Large intestine (tissue), 3 donors: ENCODE data around the gene NAT8L. TPM values are rescaled to one million over a fixed set of nuclear protein-coding genes. Genes with fewer than 3 reads are reported as not detected.
A peak's percentile ranks its signal among the peaks of the same experiment; 100 is the strongest.

Experiments
- DNase-seq, 2 donors: peaks; one replicate each; pipeline versions ENCODE4 v3.0.0 to v3.0.0-alpha.2; 2013
- H3K27ac ChIP-seq: one replicate; pipeline ENCODE4 v1.5.1; 2013; ENCODE audit warnings: low read length
- H3K27me3 ChIP-seq: 2 replicates; pipeline ENCODE4 v1.6.1; 2013; ENCODE audit warnings: low read length; ENCODE audit not compliant: control insufficient read depth, insufficient read depth
- H3K36me3 ChIP-seq: 2 replicates; pipeline ENCODE4 v1.6.1; 2013; ENCODE audit warnings: low read length; ENCODE audit not compliant: control insufficient read depth, insufficient read depth
- H3K4me1 ChIP-seq: one replicate; pipeline ENCODE4 v1.6.1; 2013; ENCODE audit warnings: low read length; ENCODE audit not compliant: control insufficient read depth, insufficient read depth
- H3K4me3 ChIP-seq: one replicate; pipeline ENCODE4 v1.5.1; 2013; ENCODE audit warnings: low read length
- H3K9me3 ChIP-seq: one replicate; pipeline ENCODE4 v1.6.1; 2013; ENCODE audit warnings: mild to moderate bottlenecking, low read depth, low read length, moderate library complexity; ENCODE audit not compliant: control insufficient read depth
- WGBS: methylation state at CpG from one replicate; pipeline ENCODE4 v1.1.5; 2013; ENCODE audit warnings: low lambda C conversion rate; ENCODE audit not compliant: insufficient coverage; 5-methylcytosine and 5-hydroxymethylcytosine counted together
- polyA plus RNA-seq: library from polyadenylated mRNA; unstranded; fragments of 120-200 nt; gene quantifications from one replicate; pipeline ENCODE4 v1.2.1, GENCODE V29; 2013

The NAT8L gene
- polyA plus RNA-seq, 1 donor = 1.2 TPM

GRCh38 chr4:2036866-2037265 lies 22.3 kb upstream of the NAT8L start:
- Histone ChIP-seq H3K9me3 (peaks cover 5% of the 10 kb centered on the region), H3K4me1 (peaks cover 14% of the 10 kb centered on the region), H3K27ac (peak overlapping the region; percentile 84), H3K27me3 (peaks cover 21% of the 10 kb centered on the region), H3K4me3 (peak overlapping the region; percentile 22), H3K36me3 (no peaks in the 10 kb centered on the region)
- peak in 1 of 2 donors; percentile 74 for DNase-seq
- no CpG with 5 or more reads among the region's 7 CpGs for WGBS

DNA sequence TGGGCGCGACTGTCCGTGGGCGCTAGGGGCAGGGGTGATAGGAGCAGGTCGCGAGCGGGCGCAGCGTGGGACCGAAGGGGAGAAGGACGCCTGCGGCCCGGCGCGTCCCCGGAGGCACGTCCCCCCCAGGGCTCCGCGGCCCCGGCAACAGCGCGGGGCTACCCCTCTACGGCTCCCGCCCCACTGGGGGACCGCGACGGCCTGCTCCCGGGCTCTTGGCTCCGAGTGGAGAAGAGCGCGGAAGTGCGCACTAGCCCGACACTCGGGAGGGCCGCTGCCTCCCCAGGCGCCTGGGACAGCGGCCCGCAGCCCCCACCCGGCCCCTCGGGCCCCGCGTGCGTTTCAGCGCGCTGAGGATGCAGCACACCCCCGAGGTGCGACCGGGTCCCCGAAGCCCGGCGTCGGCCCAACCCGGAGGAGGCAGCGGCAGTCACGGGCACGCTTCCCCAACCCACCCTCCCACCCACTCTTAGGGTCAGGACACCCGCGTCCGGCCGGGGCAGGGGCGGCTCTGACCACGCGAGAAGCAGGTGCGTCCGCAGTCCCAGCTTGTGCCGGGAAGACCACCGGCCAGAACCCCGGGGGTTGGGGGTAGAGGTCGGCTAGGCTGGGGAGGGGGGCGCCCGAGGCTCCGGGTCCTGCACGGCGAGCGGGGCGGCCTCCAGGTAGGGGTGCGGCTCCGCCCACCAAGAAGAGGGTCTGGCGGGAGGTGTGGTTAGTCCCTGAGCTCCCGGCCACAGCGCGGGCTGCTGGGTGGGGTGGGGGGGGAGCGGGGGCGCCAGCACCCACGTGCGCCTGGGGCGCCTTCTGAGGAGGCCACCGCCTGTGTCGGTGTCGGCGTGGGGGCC lies 18.5 kb upstream of the NAT8L start:
- DNase-seq = peak in 1 of 2 donors; percentile 25
- peak overlapping the region; percentile 68 for H3K4me3 ChIP-seq
- H3K9me3 ChIP-seq = peaks cover 10% of the 10 kb centered on the region
- no CpG with 5 or more reads among the region's 91 CpGs for WGBS
- no peaks in the 10 kb centered on the region for H3K36me3 ChIP-seq
- no peak overlapping the region for H3K27ac ChIP-seq
- peaks cover 17% of the 10 kb centered on the region for H3K4me1 ChIP-seq
- H3K27me3 ChIP-seq = peaks cover 30% of the 10 kb centered on the region

- Histone ChIP-seq H3K9me3 (peaks cover 10% of the 10 kb centered on the region), H3K27ac (no peak overlapping the region), H3K4me3 (peak overlapping the region; percentile 68), H3K36me3 (no peaks in the 10 kb centered on the region), H3K27me3 (peaks cover 38% of the 10 kb centered on the region), H3K4me1 (peaks cover 12% of the 10 kb centered on the region)
- peak; percentile 61 to 75 for DNase-seq
- WGBS = no CpG with 5 or more reads among the region's 94 CpGs
These were observed 17.6 kb upstream of the NAT8L start for GRCh38 chr4:2041239-2042130.

GRCh38 chr4:2042204-2042946 lies 16.8 kb upstream of the NAT8L start:
- Histone ChIP-seq H3K36me3 (no peaks in the 10 kb centered on the region), H3K27me3 (peaks cover 47% of the 10 kb centered on the region), H3K9me3 (peaks cover 13% of the 10 kb centered on the region), H3K4me1 (peaks cover 4% of the 10 kb centered on the region), H3K27ac (no peak overlapping the region), H3K4me3 (peak overlapping the region; percentile 68)
- WGBS = no CpG with 5 or more reads among the region's 80 CpGs
- peak in 1 of 2 donors; percentile 38 for DNase-seq

DNA sequence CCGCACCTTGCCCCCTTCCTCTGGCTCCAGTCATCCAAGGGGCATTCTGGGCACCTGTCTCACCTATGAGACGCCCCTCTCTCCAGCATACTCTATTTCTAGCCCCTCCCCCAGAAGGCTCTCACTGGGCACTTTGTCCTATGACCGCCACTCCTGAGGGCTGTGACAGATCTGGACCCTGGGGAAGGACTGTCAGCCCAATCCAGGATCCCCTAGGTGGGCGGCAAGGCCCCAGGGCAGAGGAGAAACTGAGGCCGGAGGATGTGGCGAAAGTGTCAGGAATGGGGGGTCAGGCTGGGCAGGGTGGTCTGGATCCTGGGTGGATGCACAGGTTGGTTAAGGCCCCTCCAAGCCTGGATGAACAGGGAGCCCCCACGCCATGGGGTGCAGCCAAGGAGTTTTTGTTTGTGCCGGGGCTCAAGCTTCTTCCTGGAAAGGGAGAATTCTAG lies 16.2 kb upstream of the NAT8L start:
- Histone ChIP-seq H3K4me3 (peak overlapping the region; percentile 6), H3K27ac (no peak overlapping the region), H3K9me3 (peaks cover 13% of the 10 kb centered on the region), H3K4me1 (peaks cover 4% of the 10 kb centered on the region), H3K36me3 (no peaks in the 10 kb centered on the region), H3K27me3 (peaks cover 52% of the 10 kb centered on the region)
- DNase-seq = no peak
- WGBS = no CpG with 5 or more reads among the region's 8 CpGs

- H3K36me3 ChIP-seq = no peaks in the 10 kb centered on the region
- H3K4me1 ChIP-seq = peaks cover 4% of the 10 kb centered on the region
- peaks cover 52% of the 10 kb centered on the region for H3K27me3 ChIP-seq
- no peak overlapping the region for H3K4me3 ChIP-seq
- no CpG with 5 or more reads among the region's 18 CpGs for WGBS
- H3K27ac ChIP-seq = no peak overlapping the region
- no peak for DNase-seq
- peaks cover 13% of the 10 kb centered on the region for H3K9me3 ChIP-seq
These were observed 15.6 kb upstream of the NAT8L start for GRCh38 chr4:2043396-2044118.

DNA sequence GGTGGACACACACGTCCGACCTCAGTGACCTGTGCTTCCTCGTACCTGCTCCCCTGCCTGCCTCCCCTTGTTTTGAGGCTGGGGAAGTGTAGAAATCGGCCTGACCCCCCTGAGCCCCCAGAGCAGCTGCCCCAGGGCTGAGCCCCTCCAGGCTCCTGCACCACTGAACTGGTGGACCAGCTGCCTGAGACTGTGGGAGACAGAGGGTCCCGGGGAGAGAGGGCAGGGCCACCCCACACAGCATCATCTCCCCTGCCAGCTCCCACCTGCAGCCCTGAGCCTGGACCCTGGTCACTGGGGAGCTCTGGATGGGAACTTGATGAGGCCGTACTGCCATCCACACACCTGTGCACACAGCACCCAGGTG lies 15.0 kb upstream of the NAT8L start:
- H3K9me3 ChIP-seq = peaks cover 13% of the 10 kb centered on the region
- peaks cover 52% of the 10 kb centered on the region for H3K27me3 ChIP-seq
- DNase-seq = no peak
- H3K36me3 ChIP-seq = no peaks in the 10 kb centered on the region
- H3K4me1 ChIP-seq = peaks cover 4% of the 10 kb centered on the region
- no CpG with 5 or more reads among the region's 6 CpGs for WGBS
- no peak overlapping the region for H3K27ac ChIP-seq
- H3K4me3 ChIP-seq = no peak overlapping the region

GRCh38 chr4:2044542-2045517 lies 14.3 kb upstream of the NAT8L start:
- Histone ChIP-seq H3K4me3 (no peak overlapping the region), H3K27me3 (peaks cover 49% of the 10 kb centered on the region), H3K36me3 (no peaks in the 10 kb centered on the region), H3K4me1 (peaks cover 4% of the 10 kb centered on the region), H3K27ac (no peak overlapping the region), H3K9me3 (peaks cover 13% of the 10 kb centered on the region)
- no CpG with 5 or more reads among the region's 18 CpGs for WGBS
- DNase-seq = no peak

GRCh38 chr4:2045518-2045951 lies 13.6 kb upstream of the NAT8L start:
- no CpG with 5 or more reads among the region's 11 CpGs for WGBS
- peaks cover 44% of the 10 kb centered on the region for H3K27me3 ChIP-seq
- H3K4me3 ChIP-seq = no peak overlapping the region
- peaks cover 13% of the 10 kb centered on the region for H3K9me3 ChIP-seq
- peaks cover 4% of the 10 kb centered on the region for H3K4me1 ChIP-seq
- no peak overlapping the region for H3K27ac ChIP-seq
- no peaks in the 10 kb centered on the region for H3K36me3 ChIP-seq
- no peak for DNase-seq
